A549 (cell line): ENCODE results near the gene SCUBE1. TPM values are rescaled to one million over a fixed set of nuclear protein-coding genes. Genes with fewer than 3 reads are reported as not detected.

Experiments
- ATAC-seq, 2 experiments: fragments of 200-7000 bp in 1 of 2; fragments of >200 bp in 1 of 2; cut with Nextera tagmentation in 1 of 2; cut with Tn5 transposase in 1 of 2; 3 replicates each; pipeline versions ENCODE4 v1.8.0 to v1.9.1; 2018 to 2020; ENCODE audit warnings: mild to moderate bottlenecking in 1 of 2, moderate library complexity in 1 of 2
- CTCF ChIA-PET: fragments of 300-600 bp; sonication (Branson Sonifier 250); formaldehyde crosslinking; extraction: SDS; loops from one replicate; lab custom pipeline; 2021; ENCODE audit warnings: antibody characterized with exemption, inconsistent platforms; lab: Yijun Ruan, JAX
- POLR2A ChIA-PET: fragments of 350-600 bp; formaldehyde crosslinking; extraction: SDS; loops from one replicate; lab custom pipeline; 2021; ENCODE audit warnings: antibody characterized with exemption, inconsistent platforms; lab: Yijun Ruan, JAX
- DNase-seq, 2 experiments: peaks; one replicate each; pipeline versions ENCODE4 v3.0.0 to v3.0.0-alpha.2; 2011 to 2016; ENCODE audit warnings: low read depth in 1 of 2, low spot score in 1 of 2
- FAIRE-seq: peaks from 2 replicates; lab custom pipeline; 2011; peaks lifted over from hg19 to GRCh38; lab: Jason Lieb, UNC
- H3K27ac ChIP-seq, 2 experiments: fragments of >200 bp; sonication (Bioruptor Twin); formaldehyde crosslinking; 3 replicates each; pipeline ENCODE4 v1.5.1; 2016 to 2017
- H3K4me1 ChIP-seq: fragments of >200 bp; sonication (Bioruptor Twin); formaldehyde crosslinking; 3 replicates; pipeline ENCODE4 v1.6.1; 2016
- H3K4me2 ChIP-seq: fragments of >200 bp; sonication (Bioruptor Twin); formaldehyde crosslinking; 3 replicates; pipeline ENCODE4 v1.6.1; 2016
- H3K4me3 ChIP-seq: fragments of >200 bp; sonication (Bioruptor Twin); formaldehyde crosslinking; 3 replicates; pipeline ENCODE4 v1.5.1; 2016
- H3K9me3 ChIP-seq: fragments of >200 bp; sonication (Bioruptor Twin); formaldehyde crosslinking; 3 replicates; pipeline ENCODE4 v1.6.1; 2016
- CBX8 ChIP-seq: fragments of 200-600 bp; sonication (generic); IDR thresholded peaks from 2 replicates; pipeline ENCODE4 v1.6.1; 2016
- CHD2 ChIP-seq: fragments of 150-350 bp; IDR thresholded peaks from 2 replicates; pipeline ENCODE4 v1.6.1; 2014; ENCODE audit warnings: low read length; ENCODE audit not compliant: partially characterized antibody
- CHD4 ChIP-seq: fragments of 200-600 bp; sonication (generic); IDR thresholded peaks from 2 replicates; pipeline ENCODE4 v1.6.1; 2016; ENCODE audit warnings: antibody characterized with exemption, mild to moderate bottlenecking, borderline replicate concordance
- FOSL2 ChIP-seq, 2 experiments: fragments of 450-650 bp in 1 of 2; fragments of >200 bp in 1 of 2; sonication (Bioruptor Twin) in 1 of 2; formaldehyde crosslinking; IDR thresholded peaks; 2 replicates each; pipeline versions ENCODE4 v1.5.0 to v1.6.1; 2016 to 2020; ENCODE audit warnings: mild to moderate bottlenecking in 1 of 2, moderate library complexity in 1 of 2
- FOXS1 ChIP-seq: fragments of 250-450 bp; sonication (Bioruptor Pico); IDR thresholded peaks from 2 replicates; pipeline ENCODE4 v1.5.0; 2020; ENCODE audit warnings: mild to moderate bottlenecking, moderate library complexity
- HOXA7 ChIP-seq: fragments of 250-450 bp; sonication (Bioruptor Pico); IDR thresholded peaks from 2 replicates; pipeline ENCODE4 v1.5.0; 2020; ENCODE audit warnings: mild to moderate bottlenecking, moderate library complexity
- HOXB5 ChIP-seq: fragments of 250-450 bp; sonication (Bioruptor Pico); IDR thresholded peaks from 2 replicates; pipeline ENCODE4 v1.5.0; 2020; ENCODE audit warnings: mild to moderate bottlenecking, moderate library complexity
- MAFK ChIP-seq: fragments of 450-650 bp; IDR thresholded peaks from 2 replicates; pipeline ENCODE4 v1.6.1; 2014; ENCODE audit not compliant: partially characterized antibody
- MAX ChIP-seq: IDR thresholded peaks from 2 replicates; pipeline ENCODE4 v1.6.1; 2012
- MAZ ChIP-seq: fragments of 150-350 bp; IDR thresholded peaks from 2 replicates; pipeline ENCODE4 v1.6.1; 2014; ENCODE audit warnings: antibody characterized with exemption, low read depth, low read length, borderline replicate concordance
- NR3C1 ChIP-seq: fragments of >200 bp; sonication (Bioruptor Twin); formaldehyde crosslinking; IDR thresholded peaks from 3 replicates; pipeline ENCODE4 v1.6.1; 2017
- POLR2AphosphoS2 ChIP-seq: conservative IDR thresholded peaks from 2 replicates; pipeline ENCODE4 v1.6.1; 2012; ENCODE audit warnings: low read length, improper control_type of control experiment, inconsistent platforms
- RARB ChIP-seq: fragments of 250-450 bp; sonication (Bioruptor Pico); IDR thresholded peaks from 2 replicates; pipeline ENCODE4 v1.8.0; 2021; ENCODE audit warnings: mild to moderate bottlenecking, moderate library complexity
- RCOR1 ChIP-seq: fragments of 150-350 bp; IDR thresholded peaks from 2 replicates; pipeline ENCODE4 v1.6.1; 2014; ENCODE audit warnings: antibody characterized with exemption, low read length, low read depth
- RNF2 ChIP-seq: fragments of 200-600 bp; sonication (generic); IDR thresholded peaks from 2 replicates; pipeline ENCODE4 v1.6.1; 2016; ENCODE audit warnings: low read depth, mild to moderate bottlenecking, antibody characterized with exemption, moderate library complexity, borderline replicate concordance
- WGBS: methylation state at CpG from one replicate; pipeline ENCODE4 v1.1.6; 2017; ENCODE audit errors: missing lambda C conversion rate; 5-methylcytosine and 5-hydroxymethylcytosine counted together
- polyA plus RNA-seq, 4 experiments: library from polyadenylated mRNA; depleted of rRNA in 3 of 4; stranded (reverse); fragments of >200 nt; fragmentation: RNase III in 1 of 4; extraction: RNeasy Plus Mini Kit Qiagen cat#74134 plus additional on column Dnase treatment in 1 of 4; gene quantifications; 2 replicates in 3 of 4; 3 replicates in 1 of 4; pipeline ENCODE4 v1.2.3, GENCODE V29; 2011 to 2017
- TF ChIP-seq, protein P1 (sequence below): fragments of >200 bp; sonication (Bioruptor Twin); formaldehyde crosslinking; IDR thresholded peaks from 2 replicates; pipeline ENCODE4 v1.6.1; 2016
- TF ChIP-seq, protein P2 (sequence below): fragments of 250-450 bp; sonication (Bioruptor Pico); IDR thresholded peaks from 2 replicates; pipeline ENCODE4 v1.5.0; 2020; ENCODE audit warnings: low read depth, mild to moderate bottlenecking, moderate library complexity
- TF ChIP-seq, protein P3 (sequence below): fragments of 250-450 bp; sonication (Bioruptor Pico); IDR thresholded peaks from 2 replicates; pipeline ENCODE4 v1.5.0; 2021; ENCODE audit warnings: mild to moderate bottlenecking, moderate library complexity, borderline replicate concordance
- TF ChIP-seq, protein P4 (sequence below): fragments of >200 bp; sonication (Bioruptor Twin); formaldehyde crosslinking; IDR thresholded peaks from 3 replicates; pipeline ENCODE4 v1.6.1; 2016
- TF ChIP-seq, protein P5 (sequence below): fragments of 200-600 bp; sonication (generic); IDR thresholded peaks from 2 replicates; pipeline ENCODE4 v1.6.1; 2016; ENCODE audit warnings: antibody characterized with exemption, mild to moderate bottlenecking, moderate library complexity

SCUBE1 gene
- polyA plus RNA-seq, 2 of the 4 experiments (the other 2 are of a cell fraction) = 0.01 to 0.12 TPM

DNA sequence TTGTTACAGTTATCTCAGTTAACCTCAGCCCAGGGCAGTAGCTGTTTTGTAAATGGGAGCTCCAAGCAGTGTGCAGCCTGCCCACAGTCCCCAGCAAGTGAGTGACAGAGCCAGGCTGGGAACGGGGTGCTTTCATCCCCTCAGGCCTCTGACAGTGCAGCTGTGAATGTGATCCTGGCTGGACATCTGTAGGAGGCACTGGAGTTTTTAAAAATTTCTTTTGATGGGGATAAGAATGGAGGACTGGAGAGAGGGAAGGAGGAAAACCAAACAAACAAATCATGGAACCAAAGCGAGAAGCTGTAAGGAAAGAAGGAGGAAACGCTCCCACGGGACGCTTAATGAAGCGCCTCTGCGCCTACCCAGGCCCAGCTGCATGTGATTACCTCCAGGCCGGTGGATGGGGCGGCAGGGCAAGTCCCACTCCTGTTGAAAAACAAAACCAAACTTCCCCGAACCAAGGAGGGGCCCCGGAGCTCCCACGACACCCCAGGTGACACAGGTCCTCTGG is 40.6 kb downstream of the SCUBE1 start:
- no peak overlapping the region for H3K4me2 ChIP-seq
- FAIRE-seq (no peak), ATAC-seq (no peak), DNase-seq (no peak)
- no peak overlapping the region for H3K4me3 ChIP-seq
- ChIA-PET CTCF (interaction anchor here (1.2 to 1.4 kb wide), 2 partner anchors 44 to 70 kb away, joined by 4 to 5 read pairs; no protein-coding TSS in a partner anchor), POLR2A (no interaction called here)
- H3K9me3 ChIP-seq = no peaks in the 10 kb centered on the region
- 75% methylated on average over 12 of the region's 12 CpGs for WGBS
- no peak for TF ChIP-seq HOXB5 (CRISPR knock-in tag)
- no peak for TF ChIP-seq NR3C1
- TF ChIP-seq MAZ = no peak
- TF ChIP-seq, protein P1, sequence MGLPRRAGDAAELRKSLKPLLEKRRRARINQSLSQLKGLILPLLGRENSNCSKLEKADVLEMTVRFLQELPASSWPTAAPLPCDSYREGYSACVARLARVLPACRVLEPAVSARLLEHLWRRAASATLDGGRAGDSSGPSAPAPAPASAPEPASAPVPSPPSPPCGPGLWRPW = no peak
- TF ChIP-seq RCOR1 = no peak
- TF ChIP-seq RNF2 = no peak
- no peak for TF ChIP-seq RARB (CRISPR knock-in tag)
- TF ChIP-seq, protein P2, sequence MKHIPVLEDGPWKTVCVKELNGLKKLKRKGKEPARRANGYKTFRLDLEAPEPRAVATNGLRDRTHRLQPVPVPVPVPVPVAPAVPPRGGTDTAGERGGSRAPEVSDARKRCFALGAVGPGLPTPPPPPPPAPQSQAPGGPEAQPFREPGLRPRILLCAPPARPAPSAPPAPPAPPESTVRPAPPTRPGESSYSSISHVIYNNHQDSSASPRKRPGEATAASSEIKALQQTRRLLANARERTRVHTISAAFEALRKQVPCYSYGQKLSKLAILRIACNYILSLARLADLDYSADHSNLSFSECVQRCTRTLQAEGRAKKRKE = no peak
- TF ChIP-seq, protein P3, sequence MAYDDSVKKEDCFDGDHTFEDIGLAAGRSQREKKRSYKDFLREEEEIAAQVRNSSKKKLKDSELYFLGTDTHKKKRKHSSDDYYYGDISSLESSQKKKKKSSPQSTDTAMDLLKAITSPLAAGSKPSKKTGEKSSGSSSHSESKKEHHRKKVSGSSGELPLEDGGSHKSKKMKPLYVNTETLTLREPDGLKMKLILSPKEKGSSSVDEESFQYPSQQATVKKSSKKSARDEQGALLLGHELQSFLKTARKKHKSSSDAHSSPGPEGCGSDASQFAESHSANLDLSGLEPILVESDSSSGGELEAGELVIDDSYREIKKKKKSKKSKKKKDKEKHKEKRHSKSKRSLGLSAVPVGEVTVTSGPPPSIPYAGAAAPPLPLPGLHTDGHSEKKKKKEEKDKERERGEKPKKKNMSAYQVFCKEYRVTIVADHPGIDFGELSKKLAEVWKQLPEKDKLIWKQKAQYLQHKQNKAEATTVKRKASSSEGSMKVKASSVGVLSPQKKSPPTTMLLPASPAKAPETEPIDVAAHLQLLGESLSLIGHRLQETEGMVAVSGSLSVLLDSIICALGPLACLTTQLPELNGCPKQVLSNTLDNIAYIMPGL = no peak
- no peak for TF ChIP-seq FOXS1
- TF ChIP-seq, protein P4, sequence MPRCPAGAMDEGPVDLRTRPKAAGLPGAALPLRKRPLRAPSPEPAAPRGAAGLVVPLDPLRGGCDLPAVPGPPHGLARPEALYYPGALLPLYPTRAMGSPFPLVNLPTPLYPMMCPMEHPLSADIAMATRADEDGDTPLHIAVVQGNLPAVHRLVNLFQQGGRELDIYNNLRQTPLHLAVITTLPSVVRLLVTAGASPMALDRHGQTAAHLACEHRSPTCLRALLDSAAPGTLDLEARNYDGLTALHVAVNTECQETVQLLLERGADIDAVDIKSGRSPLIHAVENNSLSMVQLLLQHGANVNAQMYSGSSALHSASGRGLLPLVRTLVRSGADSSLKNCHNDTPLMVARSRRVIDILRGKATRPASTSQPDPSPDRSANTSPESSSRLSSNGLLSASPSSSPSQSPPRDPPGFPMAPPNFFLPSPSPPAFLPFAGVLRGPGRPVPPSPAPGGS = no peak
- TF ChIP-seq MAFK = no peak
- no peak for TF ChIP-seq FOSL2 (IDR thresholded peaks at IDR 0.05)
- TF ChIP-seq FOSL2 (CRISPR knock-in tag; IDR thresholded peaks at IDR 0.05) = no peak
- no peak for TF ChIP-seq POLR2AphosphoS2
- no peak for TF ChIP-seq HOXA7 (CRISPR knock-in tag)
- no peak for TF ChIP-seq CHD4
- no peak for TF ChIP-seq CHD2
- TF ChIP-seq, protein P5, sequence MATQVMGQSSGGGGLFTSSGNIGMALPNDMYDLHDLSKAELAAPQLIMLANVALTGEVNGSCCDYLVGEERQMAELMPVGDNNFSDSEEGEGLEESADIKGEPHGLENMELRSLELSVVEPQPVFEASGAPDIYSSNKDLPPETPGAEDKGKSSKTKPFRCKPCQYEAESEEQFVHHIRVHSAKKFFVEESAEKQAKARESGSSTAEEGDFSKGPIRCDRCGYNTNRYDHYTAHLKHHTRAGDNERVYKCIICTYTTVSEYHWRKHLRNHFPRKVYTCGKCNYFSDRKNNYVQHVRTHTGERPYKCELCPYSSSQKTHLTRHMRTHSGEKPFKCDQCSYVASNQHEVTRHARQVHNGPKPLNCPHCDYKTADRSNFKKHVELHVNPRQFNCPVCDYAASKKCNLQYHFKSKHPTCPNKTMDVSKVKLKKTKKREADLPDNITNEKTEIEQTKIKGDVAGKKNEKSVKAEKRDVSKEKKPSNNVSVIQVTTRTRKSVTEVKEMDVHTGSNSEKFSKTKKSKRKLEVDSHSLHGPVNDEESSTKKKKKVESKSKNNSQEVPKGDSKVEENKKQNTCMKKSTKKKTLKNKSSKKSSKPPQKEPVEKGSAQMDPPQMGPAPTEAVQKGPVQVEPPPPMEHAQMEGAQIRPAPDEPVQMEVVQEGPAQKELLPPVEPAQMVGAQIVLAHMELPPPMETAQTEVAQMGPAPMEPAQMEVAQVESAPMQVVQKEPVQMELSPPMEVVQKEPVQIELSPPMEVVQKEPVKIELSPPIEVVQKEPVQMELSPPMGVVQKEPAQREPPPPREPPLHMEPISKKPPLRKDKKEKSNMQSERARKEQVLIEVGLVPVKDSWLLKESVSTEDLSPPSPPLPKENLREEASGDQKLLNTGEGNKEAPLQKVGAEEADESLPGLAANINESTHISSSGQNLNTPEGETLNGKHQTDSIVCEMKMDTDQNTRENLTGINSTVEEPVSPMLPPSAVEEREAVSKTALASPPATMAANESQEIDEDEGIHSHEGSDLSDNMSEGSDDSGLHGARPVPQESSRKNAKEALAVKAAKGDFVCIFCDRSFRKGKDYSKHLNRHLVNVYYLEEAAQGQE = no peak
- no peak for TF ChIP-seq CBX8
- no peak for TF ChIP-seq MAX
- H3K27ac ChIP-seq = no peak overlapping the region
- H3K4me1 ChIP-seq = no peaks in the 10 kb centered on the region
